ENCODE results near the gene JPH2.
A peak's percentile ranks its signal among the peaks of the same experiment; 100 is the strongest.
"Not testable (repeated sequence)": the region's sequence is repeated elsewhere in the genome, so short reads cannot be mapped to it uniquely, and the experiment has no call there.

Gene JPH2

DNA sequence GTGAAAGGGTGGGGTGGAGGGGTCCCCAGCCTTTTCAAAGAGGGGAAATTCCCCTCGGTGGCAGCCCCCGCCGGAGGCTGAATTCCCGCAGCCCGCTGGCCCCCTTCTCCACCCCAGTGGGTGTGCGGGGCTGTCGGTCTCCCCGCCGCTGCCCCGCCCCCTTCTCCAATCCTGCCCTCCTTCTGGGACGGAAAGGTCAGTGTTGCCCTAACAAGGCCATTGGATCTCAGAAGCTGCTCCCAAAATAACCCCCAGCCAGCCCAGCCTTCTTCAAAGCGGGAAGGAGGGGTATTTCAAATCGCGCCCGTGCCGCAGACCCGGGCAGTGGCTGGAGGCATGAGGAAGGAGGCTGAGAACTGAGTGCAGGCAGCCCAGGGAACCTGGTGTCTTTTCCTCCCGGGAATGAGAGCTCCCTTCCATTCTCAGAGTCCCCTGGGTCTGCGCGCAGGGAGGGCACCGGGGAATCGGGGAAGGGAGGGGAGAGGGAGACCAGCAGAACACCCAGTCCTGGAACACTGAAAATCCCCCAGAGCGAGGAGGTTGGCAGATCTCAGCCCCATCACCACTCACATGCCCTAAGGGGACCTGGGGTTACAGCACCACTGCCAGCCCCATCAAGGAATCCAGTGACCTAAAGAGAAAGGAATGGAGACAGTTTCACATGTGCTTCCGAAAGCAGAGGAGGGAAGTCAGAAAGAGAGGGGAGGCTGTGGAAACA lies at the start of gene JPH2:
Gene JPH2, minus strand, starts transcription at position 135 of the 718 bp plus-strand sequence. CDS start 483 bp downstream, outside the sequence.
- no peak for DNase-seq (ENCODE audit: low read depth, low spot score)

GRCh38 chr20:44235702-44236101 lies 48.7 kb upstream of the JPH2 start:
- DNase-seq (ENCODE audit: low read depth, low spot score): no peak

GRCh38 chr20:44234566-44235317 lies 47.8 kb upstream of the JPH2 start:
- DNase-seq (ENCODE audit: low read depth, low spot score): no peak

DNA sequence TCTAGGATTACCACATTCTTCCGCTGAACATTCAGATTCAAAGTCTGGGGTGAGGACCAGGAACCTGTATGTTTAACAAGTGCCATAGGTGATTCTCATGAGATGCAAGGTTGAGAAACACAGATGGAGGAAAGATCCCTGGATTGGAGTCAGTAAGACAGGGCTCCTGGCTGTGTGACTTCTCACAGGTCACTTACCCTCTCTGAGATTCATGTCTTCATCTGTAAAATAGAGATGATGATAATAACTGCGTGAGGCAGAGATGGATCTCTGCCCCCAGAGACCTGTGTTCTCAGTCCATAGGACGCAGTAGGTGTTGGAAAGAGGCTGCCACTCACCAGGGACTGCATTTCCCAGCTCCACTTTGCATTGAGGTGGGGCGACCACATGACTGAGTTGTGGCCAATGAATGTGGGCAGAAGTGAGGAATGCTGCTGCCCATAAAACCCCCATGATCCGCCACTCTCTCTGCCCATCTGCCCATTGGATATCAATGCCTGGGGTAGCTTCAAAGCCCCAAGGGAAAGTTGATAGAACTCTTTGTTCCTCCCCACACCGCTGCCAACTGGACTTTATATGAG lies 46.5 kb upstream of the JPH2 start:
- DNase-seq (ENCODE audit: low read depth, low spot score): no peak

GRCh38 chr20:44232469-44232856 lies 45.5 kb upstream of the JPH2 start:
- not testable (repeated sequence) for DNase-seq (ENCODE audit: low read depth, low spot score)

GRCh38 chr20:44231713-44232468 lies 44.9 kb upstream of the JPH2 start:
- DNase-seq (ENCODE audit: low read depth, low spot score): no peak

DNA sequence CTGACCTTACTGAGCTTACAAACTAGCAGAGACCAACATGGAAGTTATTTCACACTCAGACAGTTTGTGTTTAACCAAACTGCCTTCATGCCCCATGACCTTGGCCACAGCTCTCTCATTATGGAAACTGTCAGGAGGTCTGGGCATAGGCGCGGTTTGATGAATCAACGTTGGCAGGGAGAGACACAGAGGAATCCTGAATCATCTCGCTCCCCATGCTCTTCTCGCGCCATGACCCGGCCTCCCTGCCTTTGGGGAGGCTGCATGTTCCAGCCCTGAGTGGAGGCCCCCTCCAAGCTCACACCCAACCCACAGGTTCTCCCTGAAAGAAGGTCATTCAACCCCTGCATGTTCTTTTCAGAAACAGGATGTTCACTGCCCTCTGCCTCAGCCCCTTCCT lies 44.2 kb upstream of the JPH2 start:
- no peak for DNase-seq (ENCODE audit: low read depth, low spot score)

GRCh38 chr20:44228465-44229258 lies 41.7 kb upstream of the JPH2 start:
- DNase-seq (ENCODE audit: low read depth, low spot score): no peak

- DNase-seq (ENCODE audit: low read depth, low spot score): no peak
These were observed 37.6 kb upstream of the JPH2 start for GRCh38 chr20:44224637-44225036.

DNA sequence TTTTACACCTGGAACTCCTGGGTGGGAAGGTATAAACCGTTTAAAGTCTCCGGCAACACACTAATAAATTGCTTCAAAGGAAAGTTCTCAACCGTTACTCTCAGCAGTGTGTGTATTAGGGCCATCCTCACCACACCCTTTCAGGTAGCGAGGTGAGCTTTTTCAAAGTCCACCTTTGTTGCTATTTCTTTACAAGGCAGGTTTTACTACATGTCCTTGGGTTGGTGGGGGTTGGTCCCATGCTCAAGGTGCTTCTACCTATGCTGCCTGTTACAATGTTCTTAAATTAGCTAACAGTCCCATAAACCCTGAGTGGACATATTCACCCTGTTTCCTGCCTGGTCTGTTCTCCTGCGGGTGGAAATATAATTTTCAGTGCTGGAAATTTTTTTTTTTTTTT lies 36.7 kb upstream of the JPH2 start:
- no peak for DNase-seq (ENCODE audit: low read depth, low spot score)

- DNase-seq (ENCODE audit: low read depth, low spot score): no peak
These were observed 35.8 kb upstream of the JPH2 start for GRCh38 chr20:44222633-44223368.

DNA sequence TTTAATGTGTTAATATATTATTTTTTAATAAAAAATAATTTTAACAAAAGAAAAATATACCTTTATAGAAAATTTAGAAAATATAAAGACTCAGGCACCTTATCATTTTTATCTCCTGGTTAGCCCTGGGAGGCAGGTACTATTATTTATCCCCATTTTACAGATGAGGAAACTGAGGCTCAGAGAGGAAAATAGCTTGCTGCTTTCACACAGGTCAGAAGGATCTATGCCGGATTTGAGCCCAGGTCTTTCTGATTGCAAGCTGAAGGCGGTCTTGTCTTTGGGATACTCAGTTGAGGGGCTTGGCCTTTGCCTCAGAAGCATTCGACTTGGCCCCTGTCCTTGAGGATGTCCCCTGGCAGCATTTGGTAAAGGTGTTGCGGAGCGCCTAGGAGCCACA lies 35.0 kb upstream of the JPH2 start:
- DNase-seq (ENCODE audit: low read depth, low spot score): no peak

GRCh38 chr20:44221368-44221954 lies 34.5 kb upstream of the JPH2 start:
- no peak for DNase-seq (ENCODE audit: low read depth, low spot score)

- DNase-seq (ENCODE audit: low read depth, low spot score): no peak
These were observed 32.8 kb upstream of the JPH2 start for GRCh38 chr20:44219791-44220190.

DNA sequence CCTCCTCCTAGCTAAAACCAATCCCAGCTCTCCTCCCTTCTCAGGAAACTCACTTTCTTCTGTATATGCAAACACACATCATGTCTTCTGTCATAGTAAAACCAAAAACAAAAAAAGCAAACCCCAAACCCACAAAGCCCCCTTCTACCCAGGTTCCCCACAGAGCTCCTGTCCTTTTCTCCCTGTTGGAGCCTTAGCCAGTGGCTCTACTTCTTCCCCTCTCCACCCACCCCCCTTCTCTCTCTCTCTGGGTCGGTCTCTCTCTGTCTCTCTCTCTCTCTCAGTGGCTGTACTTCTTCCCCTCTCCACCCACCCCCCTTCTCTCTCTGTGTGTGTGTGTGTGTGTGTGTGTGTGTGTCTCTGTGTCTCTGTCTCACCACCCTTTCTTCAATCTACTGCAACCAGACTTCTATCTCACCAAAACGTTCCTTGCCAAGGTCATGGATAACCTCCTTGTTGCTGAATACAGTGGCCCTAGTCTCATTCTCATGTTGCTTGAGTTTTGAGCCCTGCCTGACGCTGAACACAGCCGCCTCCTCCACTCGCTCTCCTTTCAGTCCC lies 32.3 kb upstream of the JPH2 start:
- no peak for DNase-seq (ENCODE audit: low read depth, low spot score)

GRCh38 chr20:44218446-44218845 lies 31.5 kb upstream of the JPH2 start:
- DNase-seq (ENCODE audit: low read depth, low spot score): no peak

DNA sequence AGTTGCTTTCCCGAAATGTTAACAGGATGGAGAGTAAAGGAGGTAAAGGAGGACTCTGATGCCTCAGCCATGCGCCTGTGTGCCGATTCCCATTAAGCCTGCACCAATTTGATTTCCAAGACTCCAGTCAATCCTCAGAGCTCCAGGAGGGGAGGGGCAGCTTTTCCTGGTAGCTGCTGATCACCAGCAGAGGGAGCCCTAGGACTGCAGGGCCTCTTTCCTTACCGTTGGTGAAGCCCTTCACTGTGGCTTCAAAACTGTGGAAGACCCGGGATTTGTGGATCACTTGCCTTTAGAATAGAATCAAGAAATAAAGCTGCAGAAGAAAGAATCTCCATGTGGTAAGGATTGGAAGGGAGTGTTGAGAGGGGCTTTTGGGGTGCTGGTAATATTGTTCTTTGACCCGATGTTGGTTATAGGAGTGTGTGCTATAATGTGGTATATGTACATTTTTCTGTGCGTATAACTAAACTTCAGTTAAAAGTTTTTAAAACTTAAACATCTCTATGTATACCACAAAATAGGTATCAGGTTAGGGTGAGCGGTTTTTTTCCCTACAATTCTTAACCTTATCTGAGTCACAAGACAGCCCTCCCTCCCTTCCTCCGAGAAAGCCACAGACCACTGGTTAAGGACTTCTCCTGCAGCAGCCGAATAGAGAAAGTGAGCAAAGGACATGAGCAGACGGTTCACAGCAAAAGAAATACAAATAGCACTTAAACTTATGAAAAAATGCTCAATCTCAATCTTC lies 30.5 kb upstream of the JPH2 start:
- peak; percentile 50 for DNase-seq (ENCODE audit: low read depth, low spot score)

- peak; percentile 52 for DNase-seq (ENCODE audit: low read depth, low spot score)
These were observed 28.1 kb upstream of the JPH2 start for GRCh38 chr20:44215125-44215524.

GRCh38 chr20:44212792-44213191 lies 25.8 kb upstream of the JPH2 start:
- no peak for DNase-seq (ENCODE audit: low read depth, low spot score)
